Parathyroid adenoma (tissue), 2 donors: ENCODE measurements around the gene TAOK3.
"Not testable (repeated sequence)": the region's sequence is repeated elsewhere in the genome, so short reads cannot be mapped to it uniquely, and the experiment has no call there.

ENCODE experiments used
- H2AFZ ChIP-seq: fragments of 300-600 bp; sonication (generic); one replicate; pipeline ENCODE4 v1.7.0; 2017; ENCODE audit warnings: antibody characterized with exemption, mild to moderate bottlenecking
- H3K27ac ChIP-seq: fragments of 300-600 bp; sonication (generic); one replicate; pipeline ENCODE4 v1.7.0; 2017
- H3K27me3 ChIP-seq: fragments of 300-600 bp; sonication (generic); one replicate; pipeline ENCODE4 v1.7.0; 2017; ENCODE audit warnings: low read length; ENCODE audit not compliant: control insufficient read depth, insufficient read depth
- H3K36me3 ChIP-seq: fragments of 300-600 bp; sonication (generic); one replicate; pipeline ENCODE4 v1.7.0; 2017; ENCODE audit warnings: low read length; ENCODE audit not compliant: control insufficient read depth, insufficient read depth
- H3K4me1 ChIP-seq: fragments of 300-600 bp; sonication (generic); one replicate; pipeline ENCODE4 v1.7.0; 2017; ENCODE audit warnings: control low read depth
- H3K4me2 ChIP-seq: fragments of 300-600 bp; sonication (generic); one replicate; pipeline ENCODE4 v1.7.0; 2017; ENCODE audit warnings: low read length
- H3K4me3 ChIP-seq: fragments of 300-600 bp; sonication (generic); one replicate; pipeline ENCODE4 v1.7.0; 2017; ENCODE audit warnings: low read depth, low read length
- H3K79me2 ChIP-seq: fragments of 300-600 bp; sonication (generic); one replicate; pipeline ENCODE4 v1.7.0; 2017; ENCODE audit warnings: control low read depth
- H3K9ac ChIP-seq: fragments of 300-600 bp; sonication (generic); one replicate; pipeline ENCODE4 v1.7.0; 2017; ENCODE audit warnings: mild to moderate bottlenecking
- H3K9me3 ChIP-seq: fragments of 300-600 bp; sonication (generic); one replicate; pipeline ENCODE4 v1.7.0; 2017; ENCODE audit warnings: low read length; ENCODE audit not compliant: control insufficient read depth
- CTCF ChIP-seq: fragments of 300-600 bp; sonication (generic); IDR thresholded peaks from one replicate; pipeline ENCODE4 v1.7.0; 2017; ENCODE audit warnings: antibody characterized with exemption, mild to moderate bottlenecking
- donor health status: primary hyperparathyroidism.

Gene TAOK3

GRCh38 chr12:118269806-118270205 lies 102.9 kb downstream of the TAOK3 start:
- H3K27me3 ChIP-seq = no peaks in the 10 kb centered on the region

GRCh38 chr12:118259079-118259478 lies 113.6 kb downstream of the TAOK3 start:
- no peaks in the 10 kb centered on the region for H3K27me3 ChIP-seq
- H3K9ac ChIP-seq = no peak overlapping the region
- no peak overlapping the region for H3K4me2 ChIP-seq
- no peak overlapping the region for H2AFZ ChIP-seq
- H3K27ac ChIP-seq = no peak overlapping the region
- H3K4me1 ChIP-seq = no peaks in the 10 kb centered on the region
- no peaks in the 10 kb centered on the region for H3K79me2 ChIP-seq
- TF ChIP-seq CTCF = no peak
- H3K9me3 ChIP-seq = no peaks in the 10 kb centered on the region
- H3K4me3 ChIP-seq = no peak overlapping the region
- H3K36me3 ChIP-seq = no peaks in the 10 kb centered on the region

More at GRCh38 chr12:118269806-118270205, 102.9 kb downstream of the TAOK3 start:
- H3K4me1 ChIP-seq = peaks cover 4% of the 10 kb centered on the region
- no peaks in the 10 kb centered on the region for H3K79me2 ChIP-seq
- H3K9ac ChIP-seq = no peak overlapping the region
- no peaks in the 10 kb centered on the region for H3K9me3 ChIP-seq
- no peak overlapping the region for H2AFZ ChIP-seq
- no peak for TF ChIP-seq CTCF
- H3K27ac ChIP-seq = no peak overlapping the region
- H3K4me3 ChIP-seq = no peak overlapping the region
- H3K36me3 ChIP-seq = no peaks in the 10 kb centered on the region
- no peak overlapping the region for H3K4me2 ChIP-seq

GRCh38 chr12:118256352-118256751 lies 116.4 kb downstream of the TAOK3 start:
- TF ChIP-seq CTCF = no peak

GRCh38 chr12:118249547-118249946 lies 123.2 kb downstream of the TAOK3 start:
- Histone ChIP-seq H3K4me2 (no peak overlapping the region), H3K4me1 (no peaks in the 10 kb centered on the region), H3K27ac (no peak overlapping the region), H3K9me3 (no peaks in the 10 kb centered on the region), H3K79me2 (no peaks in the 10 kb centered on the region), H2AFZ (no peak overlapping the region), H3K9ac (no peak overlapping the region), H3K4me3 (no peak overlapping the region), H3K36me3 (no peaks in the 10 kb centered on the region), H3K27me3 (no peaks in the 10 kb centered on the region)
- TF ChIP-seq CTCF = no peak

More at GRCh38 chr12:118256352-118256751, 116.4 kb downstream of the TAOK3 start:
- Histone ChIP-seq H3K36me3 (no peaks in the 10 kb centered on the region), H3K27ac (no peak overlapping the region), H3K79me2 (no peaks in the 10 kb centered on the region), H3K4me1 (no peaks in the 10 kb centered on the region), H3K9ac (no peak overlapping the region), H2AFZ (no peak overlapping the region), H3K4me2 (no peak overlapping the region), H3K9me3 (no peaks in the 10 kb centered on the region), H3K27me3 (no peaks in the 10 kb centered on the region), H3K4me3 (no peak overlapping the region)

GRCh38 chr12:118245886-118246285 lies 126.8 kb downstream of the TAOK3 start:
- H3K36me3 ChIP-seq, H3K9me3 ChIP-seq, H3K79me2 ChIP-seq, H3K27ac ChIP-seq, H3K4me1 ChIP-seq, H3K4me2 ChIP-seq, H3K9ac ChIP-seq, H3K27me3 ChIP-seq, H3K4me3 ChIP-seq, H2AFZ ChIP-seq: not testable (repeated sequence)
